Upper lobe of left lung (tissue), 6 donors: ENCODE data around the gene PAK4. TPM values are rescaled to one million over a fixed set of nuclear protein-coding genes. Genes with fewer than 3 reads are reported as not detected.
A peak's percentile ranks its signal among the peaks of the same experiment; 100 is the strongest.

ENCODE experiments used
- ATAC-seq, 2 donors: fragments of 200-7000 bp; cut with Tn5 transposase; one replicate each; pipeline ENCODE4 v1.9.1; 2022; ENCODE audit warnings: mild to moderate bottlenecking in 2 of 2, moderate library complexity in 2 of 2; ENCODE audit not compliant: low FRiP score in 2 of 2
- DNase-seq, 2 donors: peaks; one replicate each; pipeline ENCODE4 v3.0.0-alpha.2; 2019 to 2020
- H3K27ac ChIP-seq, 4 donors: fragments of 200-600 bp; sonication (generic); one replicate each; pipeline ENCODE4 v1.5.1; 2016 to 2019
- H3K27me3 ChIP-seq, 4 donors: fragments of 200-600 bp; sonication (generic); one replicate each; pipeline ENCODE4 v1.5.1; 2017 to 2019
- H3K36me3 ChIP-seq, 4 donors: fragments of 200-600 bp; sonication (generic); one replicate each; pipeline ENCODE4 v1.5.1; 2016 to 2019
- H3K4me1 ChIP-seq, 4 donors: fragments of 200-600 bp; sonication (generic); one replicate each; pipeline ENCODE4 v1.5.1; 2018 to 2019
- H3K4me3 ChIP-seq, 4 donors: fragments of 200-600 bp; sonication (generic); one replicate each; pipeline ENCODE4 v1.5.1; 2017 to 2019; ENCODE audit warnings: mild to moderate bottlenecking in 2 of 4, moderate library complexity in 1 of 4
- H3K9me3 ChIP-seq, 4 donors: fragments of 200-600 bp; sonication (generic); one replicate each; pipeline ENCODE4 v1.5.1; 2018 to 2019
- CTCF ChIP-seq, 6 experiments: fragments of 450-650 bp in 4 of 6; fragments of 200-600 bp in 2 of 6; sonication (generic) in 2 of 6; IDR thresholded peaks; one replicate each; pipeline ENCODE4 v1.5.1; 2016 to 2019; ENCODE audit warnings: antibody characterized with exemption in 6 of 6
- EP300 ChIP-seq, 4 donors: sonication (generic); formaldehyde crosslinking; IDR thresholded peaks; one replicate each; pipeline ENCODE4 v1.5.1; 2017; ENCODE audit warnings: antibody characterized with exemption in 4 of 4, control low read depth in 2 of 4
- POLR2A ChIP-seq, 4 donors: fragments of 450-650 bp; IDR thresholded peaks; one replicate each; pipeline ENCODE4 v1.5.1; 2016 to 2017; ENCODE audit warnings: antibody characterized with exemption in 4 of 4, mild to moderate bottlenecking in 2 of 4
- POLR2AphosphoS5 ChIP-seq, 2 donors: sonication (generic); formaldehyde crosslinking; IDR thresholded peaks; one replicate each; pipeline ENCODE4 v1.5.1; 2017; ENCODE audit warnings: antibody characterized with exemption in 2 of 2
- WGBS, 2 donors: methylation state at CpG; one replicate each; pipeline ENCODE4 v1.1.5; 2017 to 2018; 5-methylcytosine and 5-hydroxymethylcytosine counted together
- total RNA-seq, 6 donors: library from RNA; depleted of rRNA in 4 of 6; stranded (reverse); fragments of >200 nt in 4 of 6; gene quantifications; one replicate each; pipeline versions ENCODE4 v1.1.0 to v1.2.1, GENCODE V29; 2016 to 2021
- donor health status: DM: no; HTN: no; CAD: no; lungs with moderate emphysema.
- donor health status: DM: no; HTN: yes; CAD: no; lungs with severe emphysema.

Gene PAK4
- total RNA-seq, 6 donors from 2014 or later = 23.4 to 88.2 (median 54.4) TPM

- Histone ChIP-seq H3K9me3 (no peaks in the 10 kb centered on the region), H3K27ac (peak overlapping the region; percentile 68 to 94 (median 80)), H3K4me3 (peak overlapping the region in 3 of 4 donors; percentile 23 to 47 (median 33)), H3K36me3 (no peaks in the 10 kb centered on the region), H3K27me3 (no peaks in the 10 kb centered on the region), H3K4me1 (peaks cover 56 to 67% (median 60%) of the 10 kb centered on the region in 4 donors)
- 66 to 69% methylated on average over 10 to 12 of the region's 12 CpGs for WGBS, 2 donors
- no peak for DNase-seq
- TF ChIP-seq EP300 (IDR thresholded peaks at IDR 0.05) = no peak
- TF ChIP-seq POLR2A (IDR thresholded peaks at IDR 0.05) = no peak
- TF ChIP-seq POLR2AphosphoS5 (IDR thresholded peaks at IDR 0.05) = no peak
- no peak for TF ChIP-seq CTCF (IDR thresholded peaks at IDR 0.05)
- ATAC-seq = no peak
These were observed 11.5 kb downstream of the PAK4 start for GRCh38 chr19:39137131-39137530.

GRCh38 chr19:39138221-39139211, 12.9 kb downstream of the PAK4 start:
- Histone ChIP-seq H3K4me1 (peaks cover 47 to 65% (median 57%) of the 10 kb centered on the region in 4 donors), H3K27me3 (no peaks in the 10 kb centered on the region), H3K9me3 (no peaks in the 10 kb centered on the region), H3K36me3 (no peaks in the 10 kb centered on the region), H3K27ac (peak overlapping the region in 3 of 4 donors; percentile 48 to 88 (median 73)), H3K4me3 (peak overlapping the region in 3 of 4 donors; percentile 17 to 47 (median 33))
- WGBS, 2 donors = 66 to 79% methylated on average over 17 to 20 of the region's 20 CpGs
- DNase-seq (no peak), ATAC-seq (no peak)
- TF ChIP-seq POLR2AphosphoS5 (IDR thresholded peaks at IDR 0.05) (no peak), CTCF (IDR thresholded peaks at IDR 0.05) (no peak), EP300 (IDR thresholded peaks at IDR 0.05) (no peak), POLR2A (IDR thresholded peaks at IDR 0.05) (no peak)

GRCh38 chr19:39139305-39139874, 13.8 kb downstream of the PAK4 start:
- H3K4me3 ChIP-seq = peak overlapping the region in 2 of 4 donors; percentile 33 to 47
- ATAC-seq = no peak

GRCh38 chr19:39139971-39140453, 14.4 kb downstream of the PAK4 start:
- H3K27ac ChIP-seq = peak overlapping the region in 3 of 4 donors; percentile 48 to 88 (median 73)
- no peaks in the 10 kb centered on the region for H3K27me3 ChIP-seq
- H3K4me3 ChIP-seq = peak overlapping the region in 2 of 4 donors; percentile 33 to 47
- ATAC-seq (no peak), DNase-seq (no peak)
- TF ChIP-seq POLR2AphosphoS5 (IDR thresholded peaks at IDR 0.05) (no peak), EP300 (IDR thresholded peaks at IDR 0.05) (no peak), CTCF (IDR thresholded peaks at IDR 0.05) (no peak), POLR2A (IDR thresholded peaks at IDR 0.05) (no peak)
- 37 to 47% methylated on average over 7 of the region's 7 CpGs for WGBS, 2 donors
- no peaks in the 10 kb centered on the region for H3K36me3 ChIP-seq
- H3K9me3 ChIP-seq = no peaks in the 10 kb centered on the region
- H3K4me1 ChIP-seq = peaks cover 50 to 69% (median 64%) of the 10 kb centered on the region in 4 donors

More at GRCh38 chr19:39139305-39139874, 13.8 kb downstream of the PAK4 start:
- TF ChIP-seq CTCF (IDR thresholded peaks at IDR 0.05) = no peak
- no peak for TF ChIP-seq POLR2A (IDR thresholded peaks at IDR 0.05)
- no peak for TF ChIP-seq EP300 (IDR thresholded peaks at IDR 0.05)
- no peak for TF ChIP-seq POLR2AphosphoS5 (IDR thresholded peaks at IDR 0.05)
- Histone ChIP-seq H3K9me3 (no peaks in the 10 kb centered on the region), H3K4me1 (peaks cover 45 to 63% (median 58%) of the 10 kb centered on the region in 4 donors), H3K27ac (peak overlapping the region in 3 of 4 donors; percentile 48 to 88 (median 73)), H3K36me3 (no peaks in the 10 kb centered on the region), H3K27me3 (no peaks in the 10 kb centered on the region)
- 64 to 70% methylated on average over 8 of the region's 8 CpGs for WGBS, 2 donors
- DNase-seq = no peak
